ENCODE data around the gene UBA1.
A peak's percentile ranks its signal among the peaks of the same experiment; 100 is the strongest.

Gene UBA1

GRCh38 chrX:47193475-47194193, at the start of gene UBA1:
Gene UBA1, plus strand, starts transcription at chrX:47193829. Its CDS starts 4,974 bp downstream, at chrX:47198803.
- DNase-seq (ENCODE audit: low read depth in 2 of 2): peak; percentile 74 to 81

GRCh38 chrX:47143894-47144625, 49.6 kb upstream of the UBA1 start:
- no peak for DNase-seq (ENCODE audit: low read depth in 2 of 2)

- peak; percentile 65 to 75 for DNase-seq (ENCODE audit: low read depth in 2 of 2)
Measured at GRCh38 chrX:47144626-47145394, 48.8 kb upstream of the UBA1 start, which contains the start of the genes NDUFB11 and RBM10. Gene NDUFB11, minus strand, starts transcription at chrX:47144702. Its CDS starts 23 bp downstream, at chrX:47144679. Gene RBM10, plus strand, starts transcription at chrX:47145221. Its CDS starts 2,261 bp downstream, at chrX:47147482.

DNA sequence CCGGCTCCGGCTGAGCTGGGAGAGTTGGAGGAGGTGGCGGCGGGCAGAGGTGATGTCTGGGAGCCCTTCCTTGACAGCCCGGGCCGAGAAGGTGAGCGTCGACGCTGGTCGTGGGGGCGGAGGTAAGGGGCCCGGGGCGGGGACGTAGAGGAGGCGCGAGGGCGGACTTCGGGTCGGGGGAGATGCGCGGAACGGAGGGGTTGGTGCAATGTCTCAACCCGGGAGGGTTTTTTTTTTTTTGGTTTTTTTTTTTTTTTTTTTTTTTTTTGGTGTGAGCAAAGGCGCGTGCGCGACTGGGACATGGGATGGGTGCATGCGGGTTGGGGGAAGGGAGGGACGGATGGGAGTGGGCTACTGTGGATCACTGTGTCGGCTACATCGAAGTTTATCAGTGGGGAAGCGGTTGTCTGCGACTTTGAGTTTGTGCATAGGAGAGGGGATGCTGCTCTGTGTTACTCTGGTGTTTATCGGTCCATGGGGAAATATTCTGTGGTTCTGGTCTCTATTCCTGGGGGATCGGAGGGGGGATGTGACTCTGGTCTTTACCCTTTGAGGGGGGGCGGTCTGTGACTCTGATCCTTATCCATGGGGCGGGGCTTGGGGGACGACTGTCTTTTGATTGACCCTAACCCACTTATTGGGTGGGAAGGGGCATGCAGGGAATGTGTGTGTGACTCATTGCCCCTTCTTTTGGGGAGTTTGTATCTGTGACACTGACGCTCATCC, 48.1 kb upstream of the UBA1 start:
- no peak for DNase-seq (ENCODE audit: low read depth in 2 of 2)

DNA sequence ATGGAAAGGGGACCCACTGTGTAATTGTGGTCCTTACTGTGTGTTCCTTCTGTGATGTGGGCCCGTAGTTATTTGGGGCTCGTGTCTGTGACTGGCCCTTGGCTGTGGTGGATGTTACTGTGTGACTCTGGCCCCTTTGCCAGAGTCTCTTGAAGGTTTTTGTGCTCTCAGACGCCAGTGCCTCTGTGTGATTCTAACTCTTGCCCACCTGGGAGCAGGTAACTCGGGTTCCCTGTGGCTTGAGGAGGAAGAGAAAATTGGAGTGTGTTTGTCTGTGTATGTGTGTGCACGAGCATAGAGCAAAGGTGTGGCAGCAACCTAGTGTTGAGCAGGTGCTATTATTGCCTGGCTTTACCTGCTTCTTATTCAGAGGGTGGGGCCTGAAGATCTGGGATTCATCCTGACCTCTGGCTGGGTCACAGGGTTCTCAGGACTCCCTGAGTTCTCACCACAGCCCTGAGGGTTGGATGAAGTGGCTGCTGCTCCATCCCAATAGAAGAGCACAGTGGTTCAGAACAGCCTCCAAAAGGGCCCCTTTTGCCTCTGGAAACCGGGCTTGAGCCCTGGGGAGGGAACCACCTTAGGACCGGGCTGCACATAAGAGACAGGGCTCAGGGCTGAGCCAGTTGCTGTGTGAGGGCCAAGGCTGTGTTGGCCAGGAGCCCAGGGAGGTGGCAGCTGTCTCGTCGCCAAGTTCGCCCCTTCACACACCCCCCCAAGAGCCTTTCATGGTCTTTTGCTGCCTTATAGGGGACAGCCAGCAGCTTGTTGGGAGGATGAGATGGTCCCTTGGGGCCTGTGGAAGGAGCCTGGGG, 47.3 kb upstream of the UBA1 start:
- DNase-seq (ENCODE audit: low read depth in 2 of 2): no peak

DNA sequence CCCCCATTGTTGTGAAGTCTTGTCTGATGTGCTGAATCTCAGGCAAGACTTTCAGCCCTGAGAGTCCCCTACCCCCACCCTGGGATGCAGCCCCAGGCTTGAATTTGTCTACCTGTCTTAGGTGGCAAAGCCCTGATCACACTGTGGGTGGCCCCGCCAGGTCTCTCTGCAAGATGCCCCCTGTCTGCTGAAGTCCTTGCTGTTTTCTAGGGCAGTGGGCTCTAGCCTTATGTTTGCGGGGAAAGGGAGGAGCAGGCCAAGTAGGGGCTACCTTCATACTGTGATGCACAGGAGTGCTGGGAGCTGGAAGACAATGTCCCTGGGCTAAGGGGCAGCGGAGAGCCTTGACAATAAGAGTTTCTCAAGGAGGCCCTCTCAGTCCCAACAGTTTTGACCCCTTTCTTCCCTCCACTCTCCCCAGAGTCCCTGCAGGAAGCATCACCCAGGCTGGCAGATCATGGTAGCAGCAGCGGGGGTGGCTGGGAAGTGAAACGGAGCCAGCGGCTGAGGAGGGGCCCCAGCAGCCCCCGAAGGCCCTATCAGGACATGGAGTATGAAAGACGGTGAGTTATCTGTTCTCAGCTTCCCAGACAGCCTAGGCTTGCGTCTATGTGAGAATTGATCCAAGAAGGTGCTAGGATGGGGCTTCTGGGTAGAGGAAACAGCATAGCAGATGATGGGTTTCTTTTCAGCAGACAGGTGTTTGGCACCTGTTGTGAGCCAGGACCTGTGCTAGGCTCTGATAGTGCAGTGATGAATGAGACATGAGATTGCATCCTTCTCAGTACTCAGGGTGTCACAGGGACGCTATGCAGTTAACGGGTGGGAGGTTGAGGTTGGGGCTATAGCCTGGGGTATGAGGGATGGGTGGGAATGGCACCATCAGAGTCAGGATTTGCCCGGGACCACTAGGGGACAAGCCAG, 46.4 kb upstream of the UBA1 start:
- no peak for DNase-seq (ENCODE audit: low read depth in 2 of 2)

GRCh38 chrX:47148946-47149345, 44.7 kb upstream of the UBA1 start:
- no peak for DNase-seq (ENCODE audit: low read depth in 2 of 2)

DNA sequence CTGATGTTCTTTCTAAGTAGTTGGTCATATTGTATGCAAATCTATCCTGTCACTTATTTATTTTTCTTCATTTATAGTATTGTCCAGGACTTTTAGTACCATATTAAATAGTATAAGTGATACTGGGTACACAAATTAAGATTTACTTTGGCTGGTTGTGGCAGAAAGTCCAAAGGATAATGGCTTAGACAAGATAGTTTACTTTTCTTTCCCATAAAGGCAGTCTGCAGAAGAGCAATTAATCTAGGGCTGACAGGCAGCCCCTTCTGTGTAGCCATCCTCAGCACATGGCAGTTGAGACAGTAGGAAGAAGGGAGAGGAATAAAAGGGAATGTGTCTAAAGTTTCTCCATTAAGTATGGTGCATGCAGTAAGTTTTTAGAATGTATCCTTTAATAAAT, 42.2 kb upstream of the UBA1 start:
- DNase-seq (ENCODE audit: low read depth in 2 of 2): no peak

DNA sequence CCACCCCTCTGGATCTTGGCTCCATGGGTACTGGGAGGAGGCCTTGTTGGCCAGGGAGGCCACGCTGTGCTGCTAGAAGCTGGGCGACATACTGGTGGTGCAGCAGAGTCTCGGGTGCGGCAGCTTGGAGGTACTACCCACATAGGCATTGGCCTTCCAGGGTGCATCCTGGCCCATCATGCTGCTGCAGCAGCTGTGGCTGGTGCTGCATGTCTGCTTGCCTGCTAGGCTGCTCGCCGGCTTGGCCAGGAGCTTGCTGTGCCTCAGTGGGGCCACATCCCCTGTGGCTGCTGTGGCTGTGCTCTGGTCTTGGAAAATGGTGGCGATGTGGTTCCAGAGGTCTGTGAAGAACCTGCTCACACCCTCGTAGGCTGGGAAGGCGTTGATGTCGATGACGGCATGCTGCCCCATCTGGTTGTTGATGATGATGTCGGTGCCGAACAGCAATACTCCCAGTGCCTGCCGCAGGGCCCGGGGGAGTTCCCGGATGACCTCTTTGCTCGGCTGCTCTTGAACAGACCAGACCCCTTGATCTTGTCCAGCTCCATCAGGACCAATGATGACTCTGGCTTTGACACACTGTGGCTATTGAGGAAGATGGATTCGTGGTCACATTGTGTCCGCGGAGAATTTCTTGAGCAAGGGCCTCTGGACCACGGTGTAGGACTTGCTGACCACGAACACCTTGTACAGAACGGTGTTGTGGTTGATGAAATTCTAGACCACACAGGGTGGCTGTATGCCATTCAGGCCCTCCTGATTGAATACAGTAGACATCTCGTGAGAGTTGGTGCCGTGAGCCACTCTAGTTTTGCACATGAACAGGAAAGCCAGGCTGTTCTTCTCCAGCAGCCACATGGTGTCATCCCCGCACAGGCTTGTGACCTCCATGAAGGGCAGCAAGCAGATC, 36.8 kb upstream of the UBA1 start:
- DNase-seq (ENCODE audit: low read depth in 2 of 2): no peak

DNA sequence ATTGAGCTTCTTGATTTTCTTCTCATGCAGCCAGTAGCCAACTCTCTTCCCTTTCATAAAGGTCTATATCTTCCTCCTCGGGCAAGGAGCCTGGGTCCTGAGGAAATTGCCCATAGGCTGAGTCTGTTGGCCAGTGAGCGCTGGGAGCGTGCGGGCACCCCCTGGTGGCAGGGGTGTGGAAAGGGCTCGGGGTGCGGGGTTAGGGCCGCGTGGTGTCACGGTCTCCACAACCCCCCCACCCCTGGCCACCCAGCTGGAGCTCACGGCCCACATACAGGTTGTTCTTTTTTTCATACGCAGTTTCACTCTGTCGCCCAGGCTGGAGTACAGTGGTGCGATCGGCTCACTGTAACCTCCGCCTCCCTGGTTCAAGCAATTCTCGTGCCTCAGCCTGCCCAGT, 35.5 kb upstream of the UBA1 start:
- DNase-seq (ENCODE audit: low read depth in 2 of 2): no peak

DNA sequence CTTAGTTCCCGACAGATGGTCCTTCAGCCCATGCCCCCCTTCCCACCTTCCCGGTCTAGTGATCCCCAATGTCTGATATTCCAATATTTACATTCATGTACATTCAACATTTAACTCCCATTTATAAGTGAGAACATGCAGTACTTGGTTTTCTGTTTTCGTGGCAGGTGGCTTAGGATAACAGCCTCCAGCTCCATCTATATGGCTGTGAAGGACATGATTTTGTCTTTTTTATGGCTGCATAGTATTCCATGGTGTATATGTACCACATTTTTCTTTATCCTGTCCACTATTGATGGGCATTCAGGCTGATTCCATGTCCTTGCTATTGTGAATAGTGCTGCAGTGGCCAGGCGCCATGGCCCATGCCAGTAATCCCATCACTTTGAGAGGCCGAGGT, 34.8 kb upstream of the UBA1 start:
- no peak for DNase-seq (ENCODE audit: low read depth in 2 of 2)

DNA sequence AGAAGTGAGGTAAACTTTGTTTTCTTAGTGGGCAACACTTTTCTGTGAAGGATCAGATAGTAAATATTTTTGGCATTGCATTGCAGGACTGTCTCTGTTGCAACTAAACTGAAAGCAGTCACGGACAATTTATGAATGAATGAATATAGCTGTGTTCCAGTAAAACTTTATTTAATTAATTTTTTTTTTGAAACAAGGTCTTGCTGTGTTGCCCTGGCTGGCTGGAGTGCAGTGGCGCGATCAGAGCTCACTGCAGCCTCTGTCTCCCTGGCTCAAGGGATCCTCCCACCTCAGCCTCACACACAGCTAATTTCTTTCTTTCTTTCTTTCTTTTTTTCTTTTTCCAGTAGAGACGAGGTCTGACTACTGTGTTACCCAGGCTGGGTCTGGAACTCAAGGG, 32.8 kb upstream of the UBA1 start:
- DNase-seq (ENCODE audit: low read depth in 2 of 2): no peak

DNA sequence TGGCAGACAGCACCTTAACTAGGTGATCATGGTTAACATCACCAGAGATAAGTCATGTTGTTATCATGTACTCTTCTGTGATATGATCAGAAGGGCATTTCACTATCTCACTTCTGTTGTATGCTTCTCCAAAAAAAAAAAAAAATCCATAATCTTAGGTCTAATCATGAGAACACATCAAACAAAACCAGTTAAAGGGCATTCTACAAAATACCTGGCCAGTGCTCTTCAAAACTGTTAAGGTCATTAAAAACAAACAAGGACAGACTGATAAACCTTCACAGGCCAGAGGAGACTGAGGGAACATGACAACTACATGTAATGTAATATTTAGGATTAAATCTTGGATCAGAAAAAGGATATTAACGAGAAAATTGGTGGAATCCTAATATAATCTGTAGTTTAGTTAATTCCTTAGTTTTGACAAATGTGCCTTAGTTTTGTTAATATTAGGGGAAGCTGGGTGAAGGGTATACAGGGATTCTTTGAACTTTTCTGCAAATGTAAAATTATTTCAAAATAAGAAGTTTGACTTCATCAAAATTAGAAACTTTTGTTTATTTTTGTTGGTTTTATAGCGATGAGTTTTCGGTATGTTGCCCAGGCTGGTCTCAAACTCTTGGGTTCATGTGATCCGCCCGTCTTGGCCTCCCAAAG, 30.6 kb upstream of the UBA1 start:
- no peak for DNase-seq (ENCODE audit: low read depth in 2 of 2)

DNA sequence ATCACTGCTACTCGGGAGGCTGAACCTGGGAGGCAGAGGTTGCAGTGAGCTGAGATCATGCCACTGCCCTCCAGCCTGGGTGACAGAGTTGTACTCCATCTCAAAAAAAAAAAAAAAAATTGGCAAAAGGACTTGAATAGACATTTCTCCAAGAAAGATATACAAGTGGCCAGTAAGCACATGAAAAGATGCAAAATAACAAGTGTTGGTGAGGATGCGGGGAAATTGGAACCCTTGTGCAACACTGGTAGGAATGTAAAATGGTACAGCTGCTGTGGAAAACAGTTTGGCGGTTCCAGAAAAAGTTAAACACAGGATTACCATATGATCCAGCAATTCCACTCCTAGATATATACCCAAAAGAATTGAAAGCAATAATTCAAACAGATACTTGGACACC, 29.2 kb upstream of the UBA1 start:
- DNase-seq (ENCODE audit: low read depth in 2 of 2): no peak

- no peak for DNase-seq (ENCODE audit: low read depth in 2 of 2)
Measured at GRCh38 chrX:47166126-47166525, 27.5 kb upstream of the UBA1 start.

- DNase-seq (ENCODE audit: low read depth in 2 of 2): no peak
Measured at GRCh38 chrX:47168495-47169073, 25.0 kb upstream of the UBA1 start.

DNA sequence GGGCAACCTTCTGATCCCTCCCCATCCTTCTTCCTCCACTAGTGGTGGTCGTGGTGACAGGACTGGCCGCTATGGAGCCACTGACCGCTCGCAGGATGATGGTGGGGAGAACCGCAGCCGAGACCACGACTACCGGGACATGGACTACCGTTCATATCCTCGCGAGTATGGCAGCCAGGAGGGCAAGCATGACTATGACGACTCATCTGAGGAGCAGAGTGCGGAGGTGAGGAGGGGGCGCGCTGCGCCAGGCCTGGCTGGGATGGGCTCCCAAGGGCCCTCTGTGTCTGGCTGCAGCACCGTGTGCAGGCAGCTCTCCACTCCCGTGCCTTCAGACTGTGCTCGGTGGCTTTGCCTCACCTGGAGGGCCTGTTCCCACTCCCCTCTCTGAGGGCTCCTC, 24.4 kb upstream of the UBA1 start:
- no peak for DNase-seq (ENCODE audit: low read depth in 2 of 2)
